ENCODE measurements around the gene TMEM30A. TPM values are rescaled to one million over a fixed set of nuclear protein-coding genes. Genes with fewer than 3 reads are reported as not detected.

Gene TMEM30A
- polyA plus RNA-seq, 1 experiment: 11.4 TPM

DNA sequence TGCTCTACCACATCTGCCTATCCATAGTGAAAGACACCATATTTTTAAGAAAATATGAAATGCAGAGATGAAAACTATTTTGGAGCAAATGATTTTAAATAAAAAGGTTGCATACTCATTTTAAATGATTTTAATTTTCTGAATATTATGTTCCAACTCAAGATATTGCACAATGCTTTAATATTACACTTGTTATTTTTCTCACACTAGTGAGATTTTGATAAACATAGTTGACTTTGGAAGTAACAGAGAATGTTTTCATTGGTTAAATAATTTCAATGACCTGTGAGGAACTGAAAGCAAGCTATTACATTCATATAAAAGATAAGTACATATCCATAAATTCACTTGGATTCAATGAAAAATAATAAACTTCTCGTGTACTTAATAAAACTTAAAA, 7.2 kb upstream of the TMEM30A start:
- Histone ChIP-seq H3K36me3 (ENCODE audit: control insufficient read depth, insufficient read depth, low read length) (no peaks in the 10 kb centered on the region), H3K27me3 (ENCODE audit: control insufficient read depth, insufficient read depth, low read length) (no peaks in the 10 kb centered on the region), H3K4me3 (ENCODE audit: low read depth, low read length) (no peak overlapping the region)
- ChIA-PET POLR2A (no interaction called here), CTCF (no interaction called here)
- no peak for TF ChIP-seq CTCF (IDR thresholded peaks at IDR 0.05; ENCODE audit: insufficient read depth, low read depth, low read length)
- no peak for DNase-seq (ENCODE audit: low read depth)

GRCh38 chr6:75291331-75291730, 6.7 kb upstream of the TMEM30A start:
- ChIA-PET POLR2A (no interaction called here), CTCF (no interaction called here)
- no peaks in the 10 kb centered on the region for H3K36me3 ChIP-seq (ENCODE audit: control insufficient read depth, insufficient read depth, low read length)
- H3K27me3 ChIP-seq (ENCODE audit: control insufficient read depth, insufficient read depth, low read length): no peaks in the 10 kb centered on the region
- H3K4me3 ChIP-seq (ENCODE audit: low read depth, low read length): no peak overlapping the region
- TF ChIP-seq CTCF (IDR thresholded peaks at IDR 0.05; ENCODE audit: insufficient read depth, low read depth, low read length): no peak
- no peak for DNase-seq (ENCODE audit: low read depth)

- CTCF ChIA-PET: no interaction called here
Observed at GRCh38 chr6:75290136-75290945, 5.7 kb upstream of the TMEM30A start.

DNA sequence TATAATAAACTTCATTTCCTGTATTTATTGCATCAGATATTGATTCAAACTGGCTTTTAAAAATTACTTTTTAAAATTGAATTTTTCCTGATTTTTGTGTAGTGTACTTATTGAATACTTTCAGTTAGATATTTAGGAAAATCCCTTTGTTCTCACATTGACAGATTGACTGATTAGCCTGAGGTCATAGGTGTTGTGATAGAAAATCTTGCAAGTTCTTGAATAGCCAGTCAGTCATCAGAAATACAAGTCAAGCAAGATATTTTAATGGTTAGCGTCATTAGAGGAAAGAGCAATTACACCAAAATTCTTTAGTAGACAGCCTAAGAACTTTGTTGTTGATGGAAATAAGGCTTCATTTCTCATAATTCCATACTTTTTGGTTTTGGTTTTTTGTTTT, 3.4 kb upstream of the TMEM30A start:
- no peak for DNase-seq (ENCODE audit: low read depth)
- Histone ChIP-seq H3K4me3 (ENCODE audit: low read depth, low read length) (no peak overlapping the region), H3K27me3 (ENCODE audit: control insufficient read depth, insufficient read depth, low read length) (no peaks in the 10 kb centered on the region), H3K36me3 (ENCODE audit: control insufficient read depth, insufficient read depth, low read length) (no peaks in the 10 kb centered on the region)
- no peak for TF ChIP-seq CTCF (IDR thresholded peaks at IDR 0.05; ENCODE audit: insufficient read depth, low read depth, low read length)
- POLR2A ChIA-PET: no interaction called here
- CTCF ChIA-PET: no interaction called here

More at GRCh38 chr6:75290136-75290945, 5.7 kb upstream of the TMEM30A start:
- H3K4me3 ChIP-seq (ENCODE audit: low read depth, low read length): no peak overlapping the region
- TF ChIP-seq CTCF (IDR thresholded peaks at IDR 0.05; ENCODE audit: insufficient read depth, low read depth, low read length): no peak
- H3K36me3 ChIP-seq (ENCODE audit: control insufficient read depth, insufficient read depth, low read length): no peaks in the 10 kb centered on the region
- DNase-seq (ENCODE audit: low read depth): no peak
- POLR2A ChIA-PET: no interaction called here
- no peaks in the 10 kb centered on the region for H3K27me3 ChIP-seq (ENCODE audit: control insufficient read depth, insufficient read depth, low read length)

DNA sequence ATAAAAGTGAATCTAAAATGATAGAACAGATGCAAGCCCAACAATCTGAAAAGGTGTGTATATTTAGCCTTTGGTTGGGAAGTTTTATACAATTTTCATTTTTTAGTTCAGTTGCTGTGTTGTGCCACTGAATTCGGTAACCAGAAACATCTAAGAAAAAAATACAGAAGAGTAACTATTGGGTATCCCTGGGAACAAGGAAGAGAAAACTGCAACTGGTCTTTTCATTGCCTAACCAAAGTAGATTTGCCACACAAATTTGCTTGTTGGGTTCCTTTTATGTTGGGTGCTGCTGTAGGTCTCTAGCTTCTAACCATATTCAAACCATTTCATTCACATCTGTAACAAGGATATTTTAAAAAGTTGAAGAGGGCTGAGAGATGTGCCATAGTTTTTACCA, 2.8 kb upstream of the TMEM30A start:
- Histone ChIP-seq H3K4me3 (ENCODE audit: low read depth, low read length) (no peak overlapping the region), H3K36me3 (ENCODE audit: control insufficient read depth, insufficient read depth, low read length) (no peaks in the 10 kb centered on the region), H3K27me3 (ENCODE audit: control insufficient read depth, insufficient read depth, low read length) (no peaks in the 10 kb centered on the region)
- no peak for DNase-seq (ENCODE audit: low read depth)
- ChIA-PET CTCF (no interaction called here), POLR2A (no interaction called here)
- no peak for TF ChIP-seq CTCF (IDR thresholded peaks at IDR 0.05; ENCODE audit: insufficient read depth, low read depth, low read length)
